ENCODE data around the gene STYXL1.
"Not testable (repeated sequence)": the region's sequence is repeated elsewhere in the genome, so short reads cannot be mapped to it uniquely, and the experiment has no call there.

The STYXL1 gene

GRCh38 chr7:76008156-76008687 is 39.6 kb downstream of the STYXL1 start:
- Histone ChIP-seq H3K4me3 (ENCODE audit: insufficient read depth in 1 of 2, low read depth in 1 of 2, low read length in 2 of 2) (no peak overlapping the region), H3K4ac (ENCODE audit: low read depth in 1 of 2, low read length in 2 of 2) (no peak overlapping the region), H3K4me2 (ENCODE audit: low read length, poor library complexity, severe bottlenecking) (no peak overlapping the region), H3K9me3 (ENCODE audit: control insufficient read depth, low read length) (no peaks in the 10 kb centered on the region), H2AFZ (ENCODE audit: low read depth, low read length) (no peak overlapping the region), H2BK120ac (ENCODE audit: low read depth, low read length) (no peak overlapping the region), H3K9ac (ENCODE audit: low read length) (no peak overlapping the region), H3K27me3 (ENCODE audit: control insufficient read depth in 1 of 2, insufficient read depth in 1 of 2, low read length in 2 of 2) (no peaks in the 10 kb centered on the region), H2BK12ac (ENCODE audit: low read length in 2 of 2) (peak overlapping the region in 1 of 2 experiments; percentile 60), H2BK15ac (ENCODE audit: low read depth, poor library complexity, severe bottlenecking) (peak overlapping the region; percentile 46), H3K36me3 (ENCODE audit: control insufficient read depth in 1 of 2, insufficient read depth in 2 of 2, low read depth in 1 of 2, low read length in 2 of 2) (peaks cover 16 to 37% of the 10 kb centered on the region in 2 experiments), H2BK5ac (ENCODE audit: low read depth, low read length, poor library complexity, severe bottlenecking) (no peak overlapping the region), H4K91ac (ENCODE audit: low read length) (no peak overlapping the region), H3K79me1 (replicated peaks; ENCODE audit: low read length, poor library complexity, severe bottlenecking) (peaks cover 5% of the 10 kb centered on the region), H3K14ac (ENCODE audit: low read length in 2 of 2) (no peak overlapping the region), H3K27ac (ENCODE audit: low read length, poor library complexity, severe bottlenecking) (no peak overlapping the region), H2AK5ac (ENCODE audit: low read length, severe bottlenecking) (no peak overlapping the region), H3K4me1 (ENCODE audit: control insufficient read depth, insufficient read depth, low read depth, low read length) (no peaks in the 10 kb centered on the region), H4K8ac (ENCODE audit: low read length) (peak overlapping the region; percentile 59), H3K23ac (ENCODE audit: low read length in 2 of 2) (no peak overlapping the region), H3K18ac (ENCODE audit: low read depth in 1 of 2, low read length in 2 of 2) (peak overlapping the region in 1 of 2 experiments; percentile 35)
- WGBS, result 80% methylated on average over 8 of the region's 8 CpGs
- DNase-seq, result no peak

DNA sequence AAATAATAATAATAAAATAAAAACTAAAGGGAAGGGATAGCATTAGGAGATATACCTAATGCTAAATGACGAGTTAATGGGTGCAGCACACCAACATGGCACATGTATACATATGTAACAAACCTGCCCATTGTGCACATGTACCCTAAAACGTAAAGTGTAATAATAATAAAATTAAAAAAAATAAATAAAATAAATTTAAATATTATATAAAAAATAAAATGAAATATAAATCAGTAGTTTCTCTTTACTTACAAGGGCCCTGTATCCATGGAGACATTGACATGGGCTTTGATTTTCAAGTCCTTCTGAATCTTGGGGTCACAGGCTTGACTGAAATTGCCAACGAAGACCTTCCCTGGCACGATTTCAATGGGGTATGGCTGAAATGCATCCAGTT is 42.8 kb downstream of the STYXL1 start:
- H3K23ac ChIP-seq (ENCODE audit: low read length in 2 of 2); H2AFZ ChIP-seq (ENCODE audit: low read depth, low read length); H4K8ac ChIP-seq (ENCODE audit: low read length); DNase-seq; H3K4me2 ChIP-seq (ENCODE audit: low read length, poor library complexity, severe bottlenecking); H3K4me3 ChIP-seq (ENCODE audit: insufficient read depth in 1 of 2, low read depth in 1 of 2, low read length in 2 of 2); H2BK15ac ChIP-seq (ENCODE audit: low read depth, poor library complexity, severe bottlenecking); H2BK12ac ChIP-seq (ENCODE audit: low read length in 2 of 2); H3K14ac ChIP-seq (ENCODE audit: low read length in 2 of 2); H2BK5ac ChIP-seq (ENCODE audit: low read depth, low read length, poor library complexity, severe bottlenecking); H3K4me1 ChIP-seq (ENCODE audit: control insufficient read depth, insufficient read depth, low read depth, low read length); H3K9me3 ChIP-seq (ENCODE audit: control insufficient read depth, low read length); H3K79me1 ChIP-seq (replicated peaks; ENCODE audit: low read length, poor library complexity, severe bottlenecking); H3K9ac ChIP-seq (ENCODE audit: low read length); H2BK120ac ChIP-seq (ENCODE audit: low read depth, low read length); H2AK5ac ChIP-seq (ENCODE audit: low read length, severe bottlenecking); H3K4ac ChIP-seq (ENCODE audit: low read depth in 1 of 2, low read length in 2 of 2); H4K91ac ChIP-seq (ENCODE audit: low read length); H3K27me3 ChIP-seq (ENCODE audit: control insufficient read depth in 1 of 2, insufficient read depth in 1 of 2, low read length in 2 of 2); H3K27ac ChIP-seq (ENCODE audit: low read length, poor library complexity, severe bottlenecking); H3K18ac ChIP-seq (ENCODE audit: low read depth in 1 of 2, low read length in 2 of 2): not testable (repeated sequence)
- WGBS, result 92% methylated on average over 2 of the region's 4 CpGs
- H3K36me3 ChIP-seq (ENCODE audit: control insufficient read depth in 1 of 2, insufficient read depth in 2 of 2, low read depth in 1 of 2, low read length in 2 of 2), result peaks cover 34 to 49% of the 10 kb centered on the region in 2 experiments

- Histone ChIP-seq H4K8ac (ENCODE audit: low read length) (no peak overlapping the region), H2BK12ac (ENCODE audit: low read length in 2 of 2) (no peak overlapping the region), H3K27me3 (ENCODE audit: control insufficient read depth in 1 of 2, insufficient read depth in 1 of 2, low read length in 2 of 2) (no peaks in the 10 kb centered on the region), H3K23ac (ENCODE audit: low read length in 2 of 2) (no peak overlapping the region), H2AK5ac (ENCODE audit: low read length, severe bottlenecking) (no peak overlapping the region), H4K91ac (ENCODE audit: low read length) (no peak overlapping the region), H3K9ac (ENCODE audit: low read length) (no peak overlapping the region), H2BK15ac (ENCODE audit: low read depth, poor library complexity, severe bottlenecking) (no peak overlapping the region), H2BK120ac (ENCODE audit: low read depth, low read length) (no peak overlapping the region), H3K36me3 (ENCODE audit: control insufficient read depth in 1 of 2, insufficient read depth in 2 of 2, low read depth in 1 of 2, low read length in 2 of 2) (peaks cover 37 to 54% of the 10 kb centered on the region in 2 experiments), H3K18ac (ENCODE audit: low read depth in 1 of 2, low read length in 2 of 2) (no peak overlapping the region), H2AFZ (ENCODE audit: low read depth, low read length) (no peak overlapping the region), H3K14ac (ENCODE audit: low read length in 2 of 2) (no peak overlapping the region), H3K27ac (ENCODE audit: low read length, poor library complexity, severe bottlenecking) (no peak overlapping the region), H3K4me2 (ENCODE audit: low read length, poor library complexity, severe bottlenecking) (no peak overlapping the region), H3K4me3 (ENCODE audit: insufficient read depth in 1 of 2, low read depth in 1 of 2, low read length in 2 of 2) (no peak overlapping the region), H3K9me3 (ENCODE audit: control insufficient read depth, low read length) (no peaks in the 10 kb centered on the region), H3K4ac (ENCODE audit: low read depth in 1 of 2, low read length in 2 of 2) (no peak overlapping the region), H3K4me1 (ENCODE audit: control insufficient read depth, insufficient read depth, low read depth, low read length) (no peaks in the 10 kb centered on the region), H3K79me1 (replicated peaks; ENCODE audit: low read length, poor library complexity, severe bottlenecking) (peaks cover 7% of the 10 kb centered on the region), H2BK5ac (ENCODE audit: low read depth, low read length, poor library complexity, severe bottlenecking) (no peak overlapping the region)
- DNase-seq, result no peak
- 98% methylated on average over 10 of the region's 10 CpGs for WGBS
These were observed 44.4 kb downstream of the STYXL1 start for GRCh38 chr7:76003351-76003750.

DNA sequence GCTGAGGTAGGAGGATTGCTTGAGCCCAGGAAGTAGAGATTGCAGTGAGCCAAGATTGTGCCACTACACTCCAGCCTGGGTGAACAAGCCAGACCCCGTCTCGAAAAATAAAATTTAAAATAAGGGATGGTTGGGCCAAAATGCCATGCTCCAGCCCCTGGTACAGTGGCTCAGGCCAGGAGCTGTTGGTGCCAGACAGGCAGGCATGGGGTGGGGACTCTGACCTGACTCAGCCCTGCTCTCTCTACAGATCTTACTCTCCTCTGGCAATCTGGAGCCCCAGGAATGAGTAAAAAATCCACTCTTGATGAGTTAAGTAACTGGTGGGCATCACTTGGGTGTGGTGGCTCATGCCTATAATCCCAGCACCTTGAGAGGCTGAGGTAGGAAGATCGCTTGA is 45.0 kb downstream of the STYXL1 start:
- Histone ChIP-seq H2BK120ac (ENCODE audit: low read depth, low read length) (no peak overlapping the region), H3K4me1 (ENCODE audit: control insufficient read depth, insufficient read depth, low read depth, low read length) (no peaks in the 10 kb centered on the region), H2AFZ (ENCODE audit: low read depth, low read length) (no peak overlapping the region), H2BK15ac (ENCODE audit: low read depth, poor library complexity, severe bottlenecking) (no peak overlapping the region), H2BK12ac (ENCODE audit: low read length in 2 of 2) (no peak overlapping the region), H3K27me3 (ENCODE audit: control insufficient read depth in 1 of 2, insufficient read depth in 1 of 2, low read length in 2 of 2) (no peaks in the 10 kb centered on the region), H2AK5ac (ENCODE audit: low read length, severe bottlenecking) (no peak overlapping the region), H3K18ac (ENCODE audit: low read depth in 1 of 2, low read length in 2 of 2) (no peak overlapping the region), H3K79me1 (replicated peaks; ENCODE audit: low read length, poor library complexity, severe bottlenecking) (peaks cover 5% of the 10 kb centered on the region), H2BK5ac (ENCODE audit: low read depth, low read length, poor library complexity, severe bottlenecking) (no peak overlapping the region), H3K4ac (ENCODE audit: low read depth in 1 of 2, low read length in 2 of 2) (no peak overlapping the region), H4K91ac (ENCODE audit: low read length) (no peak overlapping the region), H4K8ac (ENCODE audit: low read length) (no peak overlapping the region), H3K23ac (ENCODE audit: low read length in 2 of 2) (no peak overlapping the region), H3K9ac (ENCODE audit: low read length) (no peak overlapping the region), H3K27ac (ENCODE audit: low read length, poor library complexity, severe bottlenecking) (no peak overlapping the region), H3K4me2 (ENCODE audit: low read length, poor library complexity, severe bottlenecking) (no peak overlapping the region), H3K9me3 (ENCODE audit: control insufficient read depth, low read length) (no peaks in the 10 kb centered on the region), H3K36me3 (ENCODE audit: control insufficient read depth in 1 of 2, insufficient read depth in 2 of 2, low read depth in 1 of 2, low read length in 2 of 2) (peaks cover 37 to 54% of the 10 kb centered on the region in 2 experiments), H3K14ac (ENCODE audit: low read length in 2 of 2) (no peak overlapping the region), H3K4me3 (ENCODE audit: insufficient read depth in 1 of 2, low read depth in 1 of 2, low read length in 2 of 2) (no peak overlapping the region)
- no peak for DNase-seq
- 91% methylated on average over 3 of the region's 3 CpGs for WGBS

Data from mesenchymal stem cell (in vitro differentiated cells and primary cell).